ENCODE measurements around the gene PBLD.

DNA sequence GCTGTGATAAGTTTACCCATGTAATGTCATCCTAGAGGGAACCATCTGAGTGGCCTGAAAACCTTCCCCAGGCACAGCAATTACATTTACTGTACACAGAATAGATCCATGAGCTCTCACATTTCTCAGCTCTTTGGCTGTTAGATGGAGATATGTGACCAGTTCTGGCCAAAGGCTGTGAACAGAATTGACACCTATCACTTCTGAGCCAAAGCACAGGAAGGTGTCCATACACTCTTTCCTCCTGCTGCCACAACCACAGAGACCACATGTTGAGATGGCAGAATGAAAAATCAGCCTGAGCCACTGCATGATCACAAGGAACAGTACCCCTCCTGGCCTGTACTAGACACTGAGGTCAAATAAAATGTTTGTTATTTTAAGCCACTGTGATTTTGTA is 56.5 kb downstream of the PBLD start:
- TF ChIP-seq CTCF (IDR thresholded peaks at IDR 0.05), result no peak
- TF ChIP-seq, protein P1, sequence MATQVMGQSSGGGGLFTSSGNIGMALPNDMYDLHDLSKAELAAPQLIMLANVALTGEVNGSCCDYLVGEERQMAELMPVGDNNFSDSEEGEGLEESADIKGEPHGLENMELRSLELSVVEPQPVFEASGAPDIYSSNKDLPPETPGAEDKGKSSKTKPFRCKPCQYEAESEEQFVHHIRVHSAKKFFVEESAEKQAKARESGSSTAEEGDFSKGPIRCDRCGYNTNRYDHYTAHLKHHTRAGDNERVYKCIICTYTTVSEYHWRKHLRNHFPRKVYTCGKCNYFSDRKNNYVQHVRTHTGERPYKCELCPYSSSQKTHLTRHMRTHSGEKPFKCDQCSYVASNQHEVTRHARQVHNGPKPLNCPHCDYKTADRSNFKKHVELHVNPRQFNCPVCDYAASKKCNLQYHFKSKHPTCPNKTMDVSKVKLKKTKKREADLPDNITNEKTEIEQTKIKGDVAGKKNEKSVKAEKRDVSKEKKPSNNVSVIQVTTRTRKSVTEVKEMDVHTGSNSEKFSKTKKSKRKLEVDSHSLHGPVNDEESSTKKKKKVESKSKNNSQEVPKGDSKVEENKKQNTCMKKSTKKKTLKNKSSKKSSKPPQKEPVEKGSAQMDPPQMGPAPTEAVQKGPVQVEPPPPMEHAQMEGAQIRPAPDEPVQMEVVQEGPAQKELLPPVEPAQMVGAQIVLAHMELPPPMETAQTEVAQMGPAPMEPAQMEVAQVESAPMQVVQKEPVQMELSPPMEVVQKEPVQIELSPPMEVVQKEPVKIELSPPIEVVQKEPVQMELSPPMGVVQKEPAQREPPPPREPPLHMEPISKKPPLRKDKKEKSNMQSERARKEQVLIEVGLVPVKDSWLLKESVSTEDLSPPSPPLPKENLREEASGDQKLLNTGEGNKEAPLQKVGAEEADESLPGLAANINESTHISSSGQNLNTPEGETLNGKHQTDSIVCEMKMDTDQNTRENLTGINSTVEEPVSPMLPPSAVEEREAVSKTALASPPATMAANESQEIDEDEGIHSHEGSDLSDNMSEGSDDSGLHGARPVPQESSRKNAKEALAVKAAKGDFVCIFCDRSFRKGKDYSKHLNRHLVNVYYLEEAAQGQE (IDR thresholded peaks at IDR 0.05; ENCODE audit: insufficient read depth in 1 of 2, low read depth in 2 of 2, low read length in 1 of 2), result no peak
- no peak for TF ChIP-seq POLR2AphosphoS5 (IDR thresholded peaks at IDR 0.05; ENCODE audit: low read depth, low read length)
- TF ChIP-seq SIN3A (IDR thresholded peaks at IDR 0.05; ENCODE audit: borderline replicate concordance, insufficient read depth, low read depth, low read length), result no peak

All from Panc1 (cell line).